C4-2B (cell line): ENCODE measurements around the gene BCL2L1.
A peak's percentile ranks its signal among the peaks of the same experiment; 100 is the strongest.

Experiments used
- ZFX ChIP-seq: fragments of 450-650 bp; IDR thresholded peaks from 2 replicates; pipeline ENCODE4 v1.6.1; 2017
- TF ChIP-seq, protein P1 (sequence below): fragments of 450-650 bp; conservative IDR thresholded peaks from 2 replicates; pipeline ENCODE4 v1.5.1; 2017; ENCODE audit warnings: mild to moderate bottlenecking

DNA sequence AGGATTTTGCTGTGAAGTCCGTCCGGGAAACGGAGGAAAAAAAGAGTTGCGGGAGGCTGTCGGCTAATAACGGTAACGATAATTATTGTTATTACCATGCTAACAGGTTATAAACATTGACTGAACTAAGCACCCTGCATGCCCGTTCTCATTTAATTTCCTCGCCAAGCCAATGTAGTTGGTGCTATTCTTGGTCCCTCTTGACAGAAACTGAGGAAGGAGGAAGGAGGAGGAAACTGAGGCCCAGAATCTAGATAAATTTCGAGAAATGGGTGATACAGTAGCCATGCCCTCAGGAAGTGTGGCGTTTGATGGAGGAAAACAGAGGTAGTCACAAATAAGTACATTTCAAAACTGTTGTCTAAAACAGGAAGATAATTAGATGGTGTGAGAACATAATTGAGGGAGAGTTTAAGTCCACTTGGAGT, 16.9 kb upstream of the BCL2L1 start:
- TF ChIP-seq, protein P1, sequence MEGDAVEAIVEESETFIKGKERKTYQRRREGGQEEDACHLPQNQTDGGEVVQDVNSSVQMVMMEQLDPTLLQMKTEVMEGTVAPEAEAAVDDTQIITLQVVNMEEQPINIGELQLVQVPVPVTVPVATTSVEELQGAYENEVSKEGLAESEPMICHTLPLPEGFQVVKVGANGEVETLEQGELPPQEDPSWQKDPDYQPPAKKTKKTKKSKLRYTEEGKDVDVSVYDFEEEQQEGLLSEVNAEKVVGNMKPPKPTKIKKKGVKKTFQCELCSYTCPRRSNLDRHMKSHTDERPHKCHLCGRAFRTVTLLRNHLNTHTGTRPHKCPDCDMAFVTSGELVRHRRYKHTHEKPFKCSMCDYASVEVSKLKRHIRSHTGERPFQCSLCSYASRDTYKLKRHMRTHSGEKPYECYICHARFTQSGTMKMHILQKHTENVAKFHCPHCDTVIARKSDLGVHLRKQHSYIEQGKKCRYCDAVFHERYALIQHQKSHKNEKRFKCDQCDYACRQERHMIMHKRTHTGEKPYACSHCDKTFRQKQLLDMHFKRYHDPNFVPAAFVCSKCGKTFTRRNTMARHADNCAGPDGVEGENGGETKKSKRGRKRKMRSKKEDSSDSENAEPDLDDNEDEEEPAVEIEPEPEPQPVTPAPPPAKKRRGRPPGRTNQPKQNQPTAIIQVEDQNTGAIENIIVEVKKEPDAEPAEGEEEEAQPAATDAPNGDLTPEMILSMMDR, result no peak; the same call in 1 of the 2 replicates
- TF ChIP-seq ZFX, result 0 out of 2 replicates have a peak, but pooled peaks have one; percentile 31
